ENCODE data around the gene HLA-DRB1.

DNA sequence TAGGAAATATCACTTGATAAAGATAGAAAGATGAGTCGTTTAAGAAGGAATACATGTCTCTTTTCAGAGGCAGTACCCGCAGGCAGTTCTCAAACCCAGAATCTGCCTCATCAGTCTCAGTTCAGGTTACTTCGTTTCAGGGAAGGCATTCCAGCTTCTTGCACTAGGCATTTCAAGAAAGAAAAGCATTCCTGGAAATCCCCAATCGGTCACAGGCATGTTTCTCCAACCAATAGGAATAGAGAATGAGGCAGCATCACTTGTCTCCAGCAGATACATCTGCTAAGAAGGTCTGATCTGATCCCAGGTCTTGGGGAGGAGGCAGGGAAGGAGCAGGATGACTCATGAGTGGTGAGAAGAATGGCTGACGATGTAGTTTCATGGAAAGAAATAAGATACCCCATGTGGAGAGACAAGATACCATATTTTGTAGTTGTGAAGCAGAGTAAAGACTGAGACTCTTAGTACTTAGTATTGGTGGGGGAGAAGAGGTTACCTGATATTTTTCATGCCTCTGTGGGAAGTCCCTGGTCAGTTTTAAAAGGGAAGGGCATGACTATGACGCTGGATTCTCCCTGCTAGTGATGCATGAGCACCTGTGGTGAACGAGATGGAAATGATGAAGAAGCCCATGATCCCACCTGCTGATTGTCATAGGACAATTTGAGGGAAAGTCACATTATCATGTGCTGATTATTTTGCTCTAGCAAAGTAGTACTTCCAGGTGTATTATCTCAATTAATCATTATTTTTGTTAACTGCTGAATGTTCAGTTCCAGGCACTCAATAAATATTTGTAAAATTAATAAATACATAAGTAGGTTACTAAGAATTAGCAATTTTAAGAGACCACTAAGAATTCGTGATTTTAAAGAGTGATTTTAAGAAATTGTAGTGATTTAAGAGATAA, 20.3 kb upstream of the HLA-DRB1 start:
- TF ChIP-seq SIN3A (IDR thresholded peaks at IDR 0.05; ENCODE audit: borderline replicate concordance, insufficient read depth, low read length) (no peak), POLR2AphosphoS5 (IDR thresholded peaks at IDR 0.05; ENCODE audit: low read depth, low read length) (no peak), TAF1 (IDR thresholded peaks at IDR 0.05; ENCODE audit: borderline replicate concordance, insufficient read depth, low read length) (no peak)
- TF ChIP-seq, protein P1, sequence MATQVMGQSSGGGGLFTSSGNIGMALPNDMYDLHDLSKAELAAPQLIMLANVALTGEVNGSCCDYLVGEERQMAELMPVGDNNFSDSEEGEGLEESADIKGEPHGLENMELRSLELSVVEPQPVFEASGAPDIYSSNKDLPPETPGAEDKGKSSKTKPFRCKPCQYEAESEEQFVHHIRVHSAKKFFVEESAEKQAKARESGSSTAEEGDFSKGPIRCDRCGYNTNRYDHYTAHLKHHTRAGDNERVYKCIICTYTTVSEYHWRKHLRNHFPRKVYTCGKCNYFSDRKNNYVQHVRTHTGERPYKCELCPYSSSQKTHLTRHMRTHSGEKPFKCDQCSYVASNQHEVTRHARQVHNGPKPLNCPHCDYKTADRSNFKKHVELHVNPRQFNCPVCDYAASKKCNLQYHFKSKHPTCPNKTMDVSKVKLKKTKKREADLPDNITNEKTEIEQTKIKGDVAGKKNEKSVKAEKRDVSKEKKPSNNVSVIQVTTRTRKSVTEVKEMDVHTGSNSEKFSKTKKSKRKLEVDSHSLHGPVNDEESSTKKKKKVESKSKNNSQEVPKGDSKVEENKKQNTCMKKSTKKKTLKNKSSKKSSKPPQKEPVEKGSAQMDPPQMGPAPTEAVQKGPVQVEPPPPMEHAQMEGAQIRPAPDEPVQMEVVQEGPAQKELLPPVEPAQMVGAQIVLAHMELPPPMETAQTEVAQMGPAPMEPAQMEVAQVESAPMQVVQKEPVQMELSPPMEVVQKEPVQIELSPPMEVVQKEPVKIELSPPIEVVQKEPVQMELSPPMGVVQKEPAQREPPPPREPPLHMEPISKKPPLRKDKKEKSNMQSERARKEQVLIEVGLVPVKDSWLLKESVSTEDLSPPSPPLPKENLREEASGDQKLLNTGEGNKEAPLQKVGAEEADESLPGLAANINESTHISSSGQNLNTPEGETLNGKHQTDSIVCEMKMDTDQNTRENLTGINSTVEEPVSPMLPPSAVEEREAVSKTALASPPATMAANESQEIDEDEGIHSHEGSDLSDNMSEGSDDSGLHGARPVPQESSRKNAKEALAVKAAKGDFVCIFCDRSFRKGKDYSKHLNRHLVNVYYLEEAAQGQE (IDR thresholded peaks at IDR 0.05; ENCODE audit: insufficient read depth in 1 of 2, low read depth in 2 of 2, low read length in 2 of 2), result no peak
